ENCODE data around the gene ANP32A.
"Not testable (repeated sequence)": the region's sequence is repeated elsewhere in the genome, so short reads cannot be mapped to it uniquely, and the experiment has no call there.

ANP32A gene

GRCh38 chr15:68769702-68770101 is 51.0 kb downstream of the ANP32A start:
- no peak overlapping the region for H3K4me3 ChIP-seq
- no peak overlapping the region for H3K27ac ChIP-seq

GRCh38 chr15:68768321-68768720 is 52.4 kb downstream of the ANP32A start:
- no peak overlapping the region for H3K4me3 ChIP-seq
- no peak overlapping the region for H3K27ac ChIP-seq

- H3K27ac ChIP-seq: no peak overlapping the region
- no peak overlapping the region for H3K4me3 ChIP-seq
Measured at GRCh38 chr15:68767833-68768232, 52.9 kb downstream of the ANP32A start.

- H3K27ac ChIP-seq: no peak overlapping the region
- no peak overlapping the region for H3K4me3 ChIP-seq
Measured at GRCh38 chr15:68765602-68766368, 54.9 kb downstream of the ANP32A start.

- H3K4me3 ChIP-seq: no peak overlapping the region
Measured at GRCh38 chr15:68764090-68764489, 56.6 kb downstream of the ANP32A start.

GRCh38 chr15:68763063-68763462 is 57.6 kb downstream of the ANP32A start:
- no peak overlapping the region for H3K4me3 ChIP-seq
- H3K27ac ChIP-seq: no peak overlapping the region

More at GRCh38 chr15:68764090-68764489, 56.6 kb downstream of the ANP32A start:
- no peak overlapping the region for H3K27ac ChIP-seq

- H3K27ac ChIP-seq, H3K4me3 ChIP-seq: not testable (repeated sequence)
Measured at GRCh38 chr15:68759982-68760579, 60.6 kb downstream of the ANP32A start.

- no peak overlapping the region for H3K4me3 ChIP-seq
- H3K27ac ChIP-seq: no peak overlapping the region
Measured at GRCh38 chr15:68755731-68756130, 65.0 kb downstream of the ANP32A start.

GRCh38 chr15:68751622-68752021 is 69.1 kb downstream of the ANP32A start:
- H3K4me3 ChIP-seq: no peak overlapping the region
- H3K27ac ChIP-seq: no peak overlapping the region

- no peak overlapping the region for H3K27ac ChIP-seq
Measured at GRCh38 chr15:68749793-68750192, 70.9 kb downstream of the ANP32A start.

GRCh38 chr15:68749365-68749764 is 71.3 kb downstream of the ANP32A start:
- Histone ChIP-seq H3K4me3 (no peak overlapping the region), H3K27ac (no peak overlapping the region)

More at GRCh38 chr15:68749793-68750192, 70.9 kb downstream of the ANP32A start:
- H3K4me3 ChIP-seq: no peak overlapping the region

GRCh38 chr15:68743256-68743655 is 77.4 kb downstream of the ANP32A start:
- no peak overlapping the region for H3K27ac ChIP-seq
- no peak overlapping the region for H3K4me3 ChIP-seq

GRCh38 chr15:68739390-68740080 is 81.2 kb downstream of the ANP32A start:
- no peak overlapping the region for H3K4me3 ChIP-seq
- H3K27ac ChIP-seq: no peak overlapping the region

- no peak overlapping the region for H3K27ac ChIP-seq
- H3K4me3 ChIP-seq: no peak overlapping the region
Measured at GRCh38 chr15:68735610-68736009, 85.1 kb downstream of the ANP32A start.

GRCh38 chr15:68734881-68735280 is 85.8 kb downstream of the ANP32A start:
- Histone ChIP-seq H3K4me3 (no peak overlapping the region), H3K27ac (no peak overlapping the region)

- Histone ChIP-seq H3K27ac (no peak overlapping the region), H3K4me3 (no peak overlapping the region)
Measured at GRCh38 chr15:68734352-68734751, 86.3 kb downstream of the ANP32A start.

- Histone ChIP-seq H3K4me3 (no peak overlapping the region), H3K27ac (no peak overlapping the region)
Measured at GRCh38 chr15:68733666-68734065, 87.0 kb downstream of the ANP32A start.

GRCh38 chr15:68732451-68732850 is 88.2 kb downstream of the ANP32A start:
- H3K4me3 ChIP-seq: no peak overlapping the region
- no peak overlapping the region for H3K27ac ChIP-seq

- Histone ChIP-seq H3K27ac (no peak overlapping the region), H3K4me3 (no peak overlapping the region)
Measured at GRCh38 chr15:68730976-68731897, 89.5 kb downstream of the ANP32A start.

GRCh38 chr15:68730471-68730919 is 90.2 kb downstream of the ANP32A start:
- H3K27ac ChIP-seq: no peak overlapping the region
- no peak overlapping the region for H3K4me3 ChIP-seq
